ENCODE measurements around the gene AGXT.

AGXT gene

GRCh38 chr2:240855670-240856069 is 13.0 kb upstream of the AGXT start:
- no peaks in the 10 kb centered on the region for H3K36me3 Mint-ChIP-seq (ENCODE audit: low read depth)
- TF ChIP-seq CTCF (IDR thresholded peaks at IDR 0.05; ENCODE audit: unreplicated experiment in 3 of 3): no peak
- no peak overlapping the region for H3K27ac Mint-ChIP-seq
- H3K4me1 Mint-ChIP-seq: no peaks in the 10 kb centered on the region
- H3K27me3 Mint-ChIP-seq (ENCODE audit: low read depth): peaks cover 18% of the 10 kb centered on the region
- peaks cover 15% of the 10 kb centered on the region for H3K9me3 Mint-ChIP-seq
- H3K4me3 Mint-ChIP-seq: no peak overlapping the region

- peaks cover 15% of the 10 kb centered on the region for H3K9me3 Mint-ChIP-seq
- no peaks in the 10 kb centered on the region for H3K36me3 Mint-ChIP-seq (ENCODE audit: low read depth)
- no peak for TF ChIP-seq CTCF (IDR thresholded peaks at IDR 0.05; ENCODE audit: unreplicated experiment in 3 of 3)
- H3K27me3 Mint-ChIP-seq (ENCODE audit: low read depth): peaks cover 14% of the 10 kb centered on the region
- no peaks in the 10 kb centered on the region for H3K4me1 Mint-ChIP-seq
- H3K27ac Mint-ChIP-seq: no peak overlapping the region
- no peak overlapping the region for H3K4me3 Mint-ChIP-seq
These were observed 12.3 kb upstream of the AGXT start for GRCh38 chr2:240856151-240856980.

GRCh38 chr2:240857039-240858008 is 11.3 kb upstream of the AGXT start:
- Mint-ChIP-seq H3K4me3 (no peak overlapping the region), H3K27me3 (ENCODE audit: low read depth) (peaks cover 12% of the 10 kb centered on the region)

GRCh38 chr2:240858321-240858720 is 10.3 kb upstream of the AGXT start:
- no peak for TF ChIP-seq CTCF (IDR thresholded peaks at IDR 0.05; ENCODE audit: unreplicated experiment in 3 of 3)
- Mint-ChIP-seq H3K27me3 (ENCODE audit: low read depth) (peaks cover 15% of the 10 kb centered on the region), H3K36me3 (ENCODE audit: low read depth) (no peaks in the 10 kb centered on the region), H3K4me1 (no peaks in the 10 kb centered on the region), H3K4me3 (no peak overlapping the region), H3K27ac (no peak overlapping the region), H3K9me3 (peaks cover 13% of the 10 kb centered on the region)

More at GRCh38 chr2:240857039-240858008, 11.3 kb upstream of the AGXT start:
- Mint-ChIP-seq H3K27ac (no peak overlapping the region), H3K9me3 (peaks cover 15% of the 10 kb centered on the region), H3K36me3 (ENCODE audit: low read depth) (no peaks in the 10 kb centered on the region), H3K4me1 (no peaks in the 10 kb centered on the region)
- no peak for TF ChIP-seq CTCF (IDR thresholded peaks at IDR 0.05; ENCODE audit: unreplicated experiment in 3 of 3)

- no peak overlapping the region for H3K4me3 Mint-ChIP-seq
- H3K4me1 Mint-ChIP-seq: no peaks in the 10 kb centered on the region
- H3K9me3 Mint-ChIP-seq: peaks cover 9% of the 10 kb centered on the region
- no peak overlapping the region for H3K27ac Mint-ChIP-seq
- no peak for TF ChIP-seq CTCF (IDR thresholded peaks at IDR 0.05; ENCODE audit: unreplicated experiment in 3 of 3)
- peaks cover 17% of the 10 kb centered on the region for H3K27me3 Mint-ChIP-seq (ENCODE audit: low read depth)
- H3K36me3 Mint-ChIP-seq (ENCODE audit: low read depth): no peaks in the 10 kb centered on the region
These were observed 9.8 kb upstream of the AGXT start for GRCh38 chr2:240858871-240859270.
